ENCODE results near the gene PRR14L. TPM values are rescaled to one million over a fixed set of nuclear protein-coding genes. Genes with fewer than 3 reads are reported as not detected.

Gene PRR14L
- total RNA-seq, 2 experiments from 2014 or later = 40.2 to 45.1 TPM

- no peak for ATAC-seq
- Mint-ChIP-seq H3K27ac (peak overlapping the region; percentile 30), H3K27me3 (no peaks in the 10 kb centered on the region), H3K9me3 (no peaks in the 10 kb centered on the region), H3K4me3 (no peak overlapping the region), H3K4me1 (ENCODE audit: low read depth) (peaks cover 42% of the 10 kb centered on the region), H3K36me3 (ENCODE audit: low read depth) (peaks cover 34% of the 10 kb centered on the region)
- DNase-seq = no peak
- ChIA-PET POLR2A (no interaction called here), CTCF (interaction anchor here (1.1 kb wide), 1 partner anchor 232 kb away, joined by 3 read pairs; no protein-coding TSS in a partner anchor)
- intact Hi-C loops (cut with micrococcal nuclease) = no loop called here
- TF ChIP-seq, protein P1, sequence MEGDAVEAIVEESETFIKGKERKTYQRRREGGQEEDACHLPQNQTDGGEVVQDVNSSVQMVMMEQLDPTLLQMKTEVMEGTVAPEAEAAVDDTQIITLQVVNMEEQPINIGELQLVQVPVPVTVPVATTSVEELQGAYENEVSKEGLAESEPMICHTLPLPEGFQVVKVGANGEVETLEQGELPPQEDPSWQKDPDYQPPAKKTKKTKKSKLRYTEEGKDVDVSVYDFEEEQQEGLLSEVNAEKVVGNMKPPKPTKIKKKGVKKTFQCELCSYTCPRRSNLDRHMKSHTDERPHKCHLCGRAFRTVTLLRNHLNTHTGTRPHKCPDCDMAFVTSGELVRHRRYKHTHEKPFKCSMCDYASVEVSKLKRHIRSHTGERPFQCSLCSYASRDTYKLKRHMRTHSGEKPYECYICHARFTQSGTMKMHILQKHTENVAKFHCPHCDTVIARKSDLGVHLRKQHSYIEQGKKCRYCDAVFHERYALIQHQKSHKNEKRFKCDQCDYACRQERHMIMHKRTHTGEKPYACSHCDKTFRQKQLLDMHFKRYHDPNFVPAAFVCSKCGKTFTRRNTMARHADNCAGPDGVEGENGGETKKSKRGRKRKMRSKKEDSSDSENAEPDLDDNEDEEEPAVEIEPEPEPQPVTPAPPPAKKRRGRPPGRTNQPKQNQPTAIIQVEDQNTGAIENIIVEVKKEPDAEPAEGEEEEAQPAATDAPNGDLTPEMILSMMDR (IDR thresholded peaks at IDR 0.05) = no peak
These were observed 11.4 kb downstream of the PRR14L start for GRCh38 chr22:31738566-31738965.

DNA sequence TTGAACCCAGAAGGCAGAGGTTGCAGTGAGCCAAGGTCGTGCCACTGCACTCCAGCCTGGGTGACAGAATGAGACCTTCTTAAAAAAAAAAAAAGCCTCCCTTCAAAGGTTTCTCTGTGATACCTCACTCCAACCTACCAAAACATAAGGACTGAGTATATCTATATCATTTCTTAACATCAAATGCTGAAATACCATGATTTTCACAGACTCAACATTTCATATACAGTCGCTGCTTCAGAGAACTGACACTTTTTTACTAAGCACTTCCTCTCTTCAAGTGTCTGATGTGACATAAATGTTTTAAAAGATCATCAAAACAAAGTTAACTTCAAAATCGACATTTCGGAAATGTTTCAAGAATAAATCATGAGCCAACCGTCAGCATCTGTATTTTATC lies 12.0 kb downstream of the PRR14L start:
- no peak overlapping the region for H3K4me3 Mint-ChIP-seq

GRCh38 chr22:31736458-31736857 lies 13.5 kb downstream of the PRR14L start:
- intact Hi-C loops (cut with micrococcal nuclease) = no loop called here
- TF ChIP-seq, protein P1 (IDR thresholded peaks at IDR 0.05) = no peak
- POLR2A ChIA-PET = no interaction called here
- Mint-ChIP-seq H3K4me1 (ENCODE audit: low read depth) (peaks cover 40% of the 10 kb centered on the region), H3K27ac (no peak overlapping the region), H3K27me3 (no peaks in the 10 kb centered on the region), H3K9me3 (no peaks in the 10 kb centered on the region), H3K36me3 (ENCODE audit: low read depth) (peaks cover 31% of the 10 kb centered on the region), H3K4me3 (no peak overlapping the region)
- ATAC-seq (no peak), DNase-seq (no peak)
- CTCF ChIA-PET = no interaction called here

More for the DNA sequence above, 12.0 kb downstream of the PRR14L start:
- peaks cover 45% of the 10 kb centered on the region for H3K4me1 Mint-ChIP-seq (ENCODE audit: low read depth)
- no peaks in the 10 kb centered on the region for H3K9me3 Mint-ChIP-seq
- ATAC-seq = no peak
- POLR2A ChIA-PET = no interaction called here
- H3K27me3 Mint-ChIP-seq = no peaks in the 10 kb centered on the region
- peak overlapping the region; percentile 30 for H3K27ac Mint-ChIP-seq
- TF ChIP-seq, protein P1 (IDR thresholded peaks at IDR 0.05) = no peak
- intact Hi-C loops (cut with micrococcal nuclease) = no loop called here
- H3K36me3 Mint-ChIP-seq (ENCODE audit: low read depth) = peaks cover 37% of the 10 kb centered on the region
- DNase-seq = no peak
- CTCF ChIA-PET = no interaction called here

DNA sequence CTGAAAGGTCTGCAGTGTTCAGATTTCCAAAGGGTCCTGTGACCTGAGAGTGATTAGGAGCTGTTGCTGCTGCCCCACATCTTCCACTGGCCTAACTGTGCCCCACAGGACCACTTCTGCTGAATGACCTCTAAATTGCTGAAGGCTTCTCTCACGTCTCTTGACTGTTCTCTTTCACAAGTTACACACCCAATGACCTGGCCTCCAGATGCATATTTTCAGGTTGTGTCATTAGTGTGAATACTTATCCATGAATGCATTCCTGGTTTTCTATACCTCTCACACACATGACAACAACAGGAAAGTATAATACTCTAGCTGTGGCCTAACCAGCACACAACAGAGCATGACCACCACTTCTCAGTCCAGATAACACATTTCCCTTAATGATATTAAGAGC lies 15.4 kb downstream of the PRR14L start:
- TF ChIP-seq, protein P1 (IDR thresholded peaks at IDR 0.05) = no peak
- no peaks in the 10 kb centered on the region for H3K27me3 Mint-ChIP-seq
- ATAC-seq = no peak
- DNase-seq = no peak
- peaks cover 35% of the 10 kb centered on the region for H3K4me1 Mint-ChIP-seq (ENCODE audit: low read depth)
- ChIA-PET CTCF (no interaction called here), POLR2A (interaction anchor here (1.0 kb wide), 1 partner anchor 9 kb away, joined by 3 read pairs; no protein-coding TSS in a partner anchor)
- H3K36me3 Mint-ChIP-seq (ENCODE audit: low read depth) = peaks cover 27% of the 10 kb centered on the region
- intact Hi-C loops (cut with micrococcal nuclease) = no loop called here
- H3K4me3 Mint-ChIP-seq = no peak overlapping the region
- no peaks in the 10 kb centered on the region for H3K9me3 Mint-ChIP-seq
- H3K27ac Mint-ChIP-seq = no peak overlapping the region

DNA sequence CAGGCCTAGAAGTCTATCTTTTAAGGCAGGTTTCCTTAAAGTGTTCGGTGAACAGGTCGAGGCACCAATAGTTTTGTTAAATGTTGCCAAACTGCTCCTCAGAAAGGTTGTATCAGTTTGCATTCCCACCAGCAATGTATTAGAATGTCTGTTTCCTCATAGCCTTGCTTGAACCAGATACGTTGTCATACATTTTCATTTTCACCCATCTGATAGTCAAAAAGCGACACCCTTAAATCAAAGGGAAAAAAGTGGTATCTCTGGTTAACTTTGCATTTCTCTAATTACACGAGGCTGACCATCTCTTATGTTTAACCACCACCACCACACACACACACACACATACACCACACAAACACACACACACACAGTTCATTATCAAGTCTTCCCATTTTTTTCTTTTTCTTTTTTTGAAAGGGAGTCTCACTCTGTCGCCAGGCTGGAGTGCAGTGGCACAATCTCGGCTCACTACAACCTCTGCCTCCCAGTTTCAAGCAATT lies 16.3 kb downstream of the PRR14L start:
- peaks cover 24% of the 10 kb centered on the region for H3K36me3 Mint-ChIP-seq (ENCODE audit: low read depth)
- ChIA-PET POLR2A (interaction anchor here (1.0 kb wide), 1 partner anchor 8 kb away, joined by 3 read pairs; no protein-coding TSS in a partner anchor), CTCF (no interaction called here)
- no peak overlapping the region for H3K4me3 Mint-ChIP-seq
- H3K27ac Mint-ChIP-seq = no peak overlapping the region
- DNase-seq = no peak
- H3K4me1 Mint-ChIP-seq (ENCODE audit: low read depth) = peaks cover 35% of the 10 kb centered on the region
- intact Hi-C loops (cut with micrococcal nuclease) = no loop called here
- no peaks in the 10 kb centered on the region for H3K27me3 Mint-ChIP-seq
- TF ChIP-seq, protein P1 (IDR thresholded peaks at IDR 0.05) = no peak
- H3K9me3 Mint-ChIP-seq = no peaks in the 10 kb centered on the region
- no peak for ATAC-seq

Data from activated CD8-positive, alpha-beta T cell treated with anti-CD3 and anti-CD28 coated beads for 36 hours (primary cell).